Measurements from ENCODE around the gene GBX2. TPM values are rescaled to one million over a fixed set of nuclear protein-coding genes. Genes with fewer than 3 reads are reported as not detected.

The GBX2 gene
- total and polyA plus RNA-seq, 5 donors from 2014 or later = not detected

DNA sequence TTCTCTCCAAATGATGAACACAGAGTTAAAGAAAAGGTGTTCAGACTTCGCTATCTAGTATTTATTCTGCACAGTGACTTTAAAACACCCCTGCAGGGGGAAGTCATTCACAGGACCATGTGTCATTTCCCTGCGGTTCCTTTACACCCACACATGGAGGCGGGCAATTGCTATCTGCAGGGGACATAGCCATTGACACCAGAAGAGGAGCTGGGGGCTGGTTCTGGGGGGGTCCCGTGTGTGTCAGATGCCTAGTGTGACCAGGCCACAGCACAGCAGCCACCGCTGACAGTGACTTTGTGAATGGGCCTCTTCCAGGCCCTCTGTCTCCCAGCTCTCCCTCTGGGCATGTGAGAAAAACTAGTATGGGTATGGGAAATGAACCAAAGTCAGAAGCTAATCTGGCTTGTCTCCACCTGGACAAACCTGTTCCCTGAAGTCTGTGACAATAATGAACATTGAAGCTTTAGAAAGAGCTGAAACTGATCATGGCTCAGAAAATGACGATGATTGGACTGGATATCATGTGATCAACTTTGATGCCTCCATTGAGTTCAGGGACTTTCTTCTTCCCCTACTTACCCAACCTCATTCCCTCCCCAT is 7.5 kb upstream of the GBX2 start:
- H3K9me3 Mint-ChIP-seq = peaks cover 0 to 5% (median 0%) of the 10 kb centered on the region in 7 donors
- no peak overlapping the region for H3K27ac Mint-ChIP-seq
- no peak overlapping the region for H3K4me3 Mint-ChIP-seq
- H3K4me1 ChIP-seq (ENCODE audit: control insufficient read depth, insufficient read depth, low read length, poor library complexity, severe bottlenecking) = peaks cover 5% of the 10 kb centered on the region
- H3K4me3 ChIP-seq (ENCODE audit: low read depth, low read length) = no peak overlapping the region
- H3K27me3 Mint-ChIP-seq = peaks cover 77% of the 10 kb centered on the region
- no peaks in the 10 kb centered on the region for H3K36me3 ChIP-seq (ENCODE audit: control insufficient read depth, insufficient read depth, low read length)
- DNase-seq (no peak), ATAC-seq (ENCODE audit: low read depth in 2 of 2) (no peak)
- peaks cover 21% of the 10 kb centered on the region for H3K27me3 ChIP-seq (ENCODE audit: control insufficient read depth, insufficient read depth, low read length)
- H3K9me3 ChIP-seq (ENCODE audit: control insufficient read depth in 2 of 2, low read length in 2 of 2) = no peaks in the 10 kb centered on the region
- H3K4me1 Mint-ChIP-seq = peaks cover 0 to 11% (median 1%) of the 10 kb centered on the region in 4 donors
- H3K36me3 Mint-ChIP-seq = no peaks in the 10 kb centered on the region
- no peak overlapping the region for H3K27ac ChIP-seq (ENCODE audit: insufficient read depth, low read length, poor library complexity, severe bottlenecking)

DNA sequence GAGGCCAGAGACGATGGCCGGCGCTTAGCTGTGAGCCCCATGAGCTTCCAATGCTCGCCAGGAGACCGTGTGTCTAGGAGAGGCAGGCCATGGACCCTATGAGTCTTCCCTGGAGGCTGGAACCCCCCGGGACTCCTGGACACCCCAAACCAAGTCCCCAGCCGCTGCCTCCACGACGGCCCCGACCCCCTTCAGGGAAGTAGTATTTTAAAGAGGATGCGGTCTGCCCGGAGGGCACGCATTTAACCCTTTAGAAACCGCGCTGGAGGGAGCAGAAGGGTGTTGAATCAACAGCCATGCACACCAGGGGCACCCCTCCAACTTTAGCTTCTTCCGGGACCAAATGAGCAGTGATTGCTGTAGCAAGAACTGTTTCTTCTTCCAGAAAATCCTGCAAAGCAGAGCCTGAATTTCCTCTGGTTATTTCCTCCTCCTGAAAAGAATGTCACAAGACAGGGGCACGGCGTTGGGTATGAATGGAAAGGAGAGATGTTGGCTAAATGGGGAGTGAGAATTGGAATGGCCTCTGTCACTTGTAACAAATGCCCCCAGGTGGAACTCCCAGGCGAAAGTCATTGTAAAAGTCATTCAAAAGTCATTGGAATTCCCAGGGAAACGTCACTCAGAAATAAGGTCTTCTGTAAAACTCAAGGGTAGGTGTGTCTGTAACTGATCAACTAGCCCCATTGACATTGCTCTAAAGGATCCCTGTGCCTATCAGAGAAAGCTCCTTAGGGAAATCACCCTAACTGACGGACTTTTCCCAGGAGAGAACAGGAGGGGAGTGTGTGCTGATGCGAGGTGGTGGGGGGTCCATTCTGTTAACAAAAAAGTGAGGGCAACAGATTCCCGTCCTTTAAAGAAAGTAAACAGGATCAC is 5.8 kb upstream of the GBX2 start:
- Mint-ChIP-seq H3K4me3 (no peak overlapping the region), H3K9me3 (peaks cover 0 to 8% (median 0%) of the 10 kb centered on the region in 7 donors), H3K36me3 (no peaks in the 10 kb centered on the region), H3K4me1 (peaks cover 0 to 9% (median 0%) of the 10 kb centered on the region in 4 donors), H3K27me3 (peaks cover 77% of the 10 kb centered on the region), H3K27ac (no peak overlapping the region)
- Histone ChIP-seq H3K4me3 (ENCODE audit: low read depth, low read length) (no peak overlapping the region), H3K4me1 (ENCODE audit: control insufficient read depth, insufficient read depth, low read length, poor library complexity, severe bottlenecking) (peaks cover 5% of the 10 kb centered on the region), H3K27ac (ENCODE audit: insufficient read depth, low read length, poor library complexity, severe bottlenecking) (no peak overlapping the region), H3K36me3 (ENCODE audit: control insufficient read depth, insufficient read depth, low read length) (no peaks in the 10 kb centered on the region), H3K9me3 (ENCODE audit: control insufficient read depth in 2 of 2, low read length in 2 of 2) (no peaks in the 10 kb centered on the region), H3K27me3 (ENCODE audit: control insufficient read depth, insufficient read depth, low read length) (peaks cover 20% of the 10 kb centered on the region)
- DNase-seq = no peak
- ATAC-seq (ENCODE audit: low read depth in 2 of 2) = no peak

DNA sequence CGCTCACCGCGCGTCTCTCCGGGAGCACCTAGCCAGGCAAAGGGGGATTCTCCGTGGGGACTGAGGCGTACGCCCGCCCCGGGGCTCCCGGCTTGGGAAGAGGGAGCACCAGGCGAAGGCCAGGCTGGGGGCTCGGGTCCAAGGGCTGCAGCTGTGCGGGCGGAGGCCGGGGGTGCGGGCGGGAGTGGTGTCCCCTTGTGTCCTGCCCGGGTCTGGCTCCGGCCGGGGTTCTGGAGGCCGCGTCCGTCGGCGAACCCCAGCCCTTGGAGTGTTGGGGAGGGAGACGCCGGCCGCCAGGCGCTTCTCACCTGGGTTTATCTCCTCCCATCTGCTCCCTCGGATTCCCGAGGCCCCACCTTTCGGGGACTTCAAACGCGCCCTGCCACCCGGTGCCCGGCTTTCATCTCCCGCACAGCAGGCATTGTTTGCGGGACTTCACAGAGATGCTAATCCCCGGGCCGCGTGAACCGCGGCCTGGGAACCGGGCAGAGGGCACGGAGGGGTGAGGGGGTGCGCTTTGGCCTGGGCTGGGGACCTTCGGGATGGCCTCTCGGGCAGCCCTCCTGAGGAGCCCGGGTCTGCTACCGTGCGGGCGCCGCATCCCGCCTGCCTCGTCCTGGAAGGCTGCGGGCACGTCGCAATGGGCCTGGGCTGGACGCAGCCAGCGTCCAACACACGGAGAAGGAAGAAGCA is 5.0 kb upstream of the GBX2 start:
- no peak for ATAC-seq (ENCODE audit: low read depth in 2 of 2)
- H3K27ac ChIP-seq (ENCODE audit: insufficient read depth, low read length, poor library complexity, severe bottlenecking) = no peak overlapping the region
- no peak overlapping the region for H3K4me3 ChIP-seq (ENCODE audit: low read depth, low read length)
- H3K9me3 ChIP-seq (ENCODE audit: control insufficient read depth in 2 of 2, low read length in 2 of 2) = no peaks in the 10 kb centered on the region
- peaks cover 3% of the 10 kb centered on the region for H3K4me1 ChIP-seq (ENCODE audit: control insufficient read depth, insufficient read depth, low read length, poor library complexity, severe bottlenecking)
- no peaks in the 10 kb centered on the region for H3K36me3 ChIP-seq (ENCODE audit: control insufficient read depth, insufficient read depth, low read length)
- Mint-ChIP-seq H3K27ac (no peak overlapping the region), H3K4me3 (no peak overlapping the region), H3K27me3 (peaks cover 75% of the 10 kb centered on the region), H3K4me1 (peaks cover 0 to 6% (median 0%) of the 10 kb centered on the region in 4 donors), H3K9me3 (peaks cover 0 to 8% (median 0%) of the 10 kb centered on the region in 7 donors), H3K36me3 (no peaks in the 10 kb centered on the region)
- peaks cover 18% of the 10 kb centered on the region for H3K27me3 ChIP-seq (ENCODE audit: control insufficient read depth, insufficient read depth, low read length)
- DNase-seq = no peak

DNA sequence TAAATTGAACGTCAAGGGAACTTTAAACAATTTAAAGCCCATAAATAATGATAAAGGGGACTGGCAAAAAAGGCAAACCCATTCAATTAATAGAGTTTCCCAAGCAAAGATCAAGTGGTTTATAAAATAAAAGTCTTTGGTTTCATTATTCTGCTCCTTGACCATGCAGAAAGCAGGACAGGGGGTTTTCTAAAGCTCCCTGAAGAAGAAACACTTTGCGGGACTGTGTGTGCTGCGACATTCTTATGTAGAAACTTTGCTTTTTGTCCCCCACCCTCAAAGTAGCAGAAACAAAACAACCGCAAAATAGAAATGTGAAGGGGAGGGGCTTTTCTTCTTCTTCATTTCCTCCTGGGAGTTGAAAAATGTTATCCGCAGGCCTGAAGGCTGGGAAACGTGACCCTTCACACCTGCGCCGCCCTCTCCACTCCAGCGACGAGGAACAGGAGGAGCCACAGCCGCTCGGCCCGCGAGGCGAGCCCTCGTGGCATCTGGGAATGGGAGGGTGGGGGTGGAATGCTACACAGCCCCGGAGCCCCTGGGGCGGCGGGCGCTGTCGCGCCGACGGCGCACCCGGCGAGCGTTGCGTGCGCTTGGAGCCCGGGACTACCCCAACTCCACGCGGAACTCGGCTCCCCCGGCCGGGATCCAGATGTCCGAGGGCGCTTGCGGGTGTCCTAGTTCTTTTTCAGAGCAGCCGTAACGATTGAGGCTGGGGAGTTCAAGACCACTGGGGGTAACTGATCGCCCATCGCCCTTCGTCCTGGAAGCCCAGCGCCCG is 4.3 kb upstream of the GBX2 start:
- peaks cover 0 to 6% (median 0%) of the 10 kb centered on the region in 4 donors for H3K4me1 Mint-ChIP-seq
- H3K27me3 Mint-ChIP-seq = peaks cover 73% of the 10 kb centered on the region
- no peak overlapping the region for H3K4me3 ChIP-seq (ENCODE audit: low read depth, low read length)
- no peaks in the 10 kb centered on the region for H3K9me3 ChIP-seq (ENCODE audit: control insufficient read depth in 2 of 2, low read length in 2 of 2)
- no peaks in the 10 kb centered on the region for H3K36me3 Mint-ChIP-seq
- H3K4me1 ChIP-seq (ENCODE audit: control insufficient read depth, insufficient read depth, low read length, poor library complexity, severe bottlenecking) = no peaks in the 10 kb centered on the region
- H3K36me3 ChIP-seq (ENCODE audit: control insufficient read depth, insufficient read depth, low read length) = no peaks in the 10 kb centered on the region
- ATAC-seq (ENCODE audit: low read depth in 2 of 2) (no peak), DNase-seq (no peak)
- peaks cover 0 to 8% (median 0%) of the 10 kb centered on the region in 7 donors for H3K9me3 Mint-ChIP-seq
- H3K27me3 ChIP-seq (ENCODE audit: control insufficient read depth, insufficient read depth, low read length) = peaks cover 18% of the 10 kb centered on the region
- H3K27ac ChIP-seq (ENCODE audit: insufficient read depth, low read length, poor library complexity, severe bottlenecking) = no peak overlapping the region
- H3K27ac Mint-ChIP-seq = no peak overlapping the region
- no peak overlapping the region for H3K4me3 Mint-ChIP-seq

DNA sequence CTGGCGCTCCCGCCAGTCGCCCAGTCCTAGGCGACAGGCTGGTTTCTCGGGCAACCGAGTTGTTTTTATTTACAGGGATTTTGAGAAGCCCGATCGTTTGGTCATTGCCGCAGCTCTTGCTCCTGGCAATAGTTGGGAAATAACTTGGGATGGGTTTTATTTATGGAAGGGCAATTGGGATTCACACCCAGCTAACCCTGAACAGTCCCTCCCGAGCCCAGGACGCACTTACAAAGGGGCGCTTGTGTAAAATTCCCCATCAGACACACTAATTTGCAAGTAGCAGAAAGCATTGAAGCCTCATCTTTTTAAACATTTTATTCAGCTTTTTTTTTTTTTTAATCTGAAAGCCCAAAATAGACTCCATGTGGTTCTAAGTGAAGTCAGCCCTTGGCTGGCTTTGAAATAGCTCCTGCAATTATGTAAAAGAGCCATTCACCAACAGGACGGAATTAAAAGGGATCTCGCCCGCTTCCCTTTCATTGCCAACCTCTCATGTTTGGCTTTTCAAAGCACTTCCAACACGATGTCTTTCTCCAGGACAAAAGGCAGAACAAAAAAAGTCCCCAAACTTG is 3.6 kb upstream of the GBX2 start:
- DNase-seq = no peak
- H3K36me3 ChIP-seq (ENCODE audit: control insufficient read depth, insufficient read depth, low read length) = no peaks in the 10 kb centered on the region
- Mint-ChIP-seq H3K9me3 (peaks cover 0 to 8% (median 0%) of the 10 kb centered on the region in 7 donors), H3K4me3 (no peak overlapping the region), H3K4me1 (peaks cover 0 to 7% (median 0%) of the 10 kb centered on the region in 4 donors), H3K36me3 (no peaks in the 10 kb centered on the region), H3K27ac (no peak overlapping the region), H3K27me3 (peaks cover 70% of the 10 kb centered on the region)
- H3K27ac ChIP-seq (ENCODE audit: insufficient read depth, low read length, poor library complexity, severe bottlenecking) = no peak overlapping the region
- H3K4me1 ChIP-seq (ENCODE audit: control insufficient read depth, insufficient read depth, low read length, poor library complexity, severe bottlenecking) = no peaks in the 10 kb centered on the region
- no peak overlapping the region for H3K4me3 ChIP-seq (ENCODE audit: low read depth, low read length)
- H3K9me3 ChIP-seq (ENCODE audit: control insufficient read depth in 2 of 2, low read length in 2 of 2) = no peaks in the 10 kb centered on the region
- H3K27me3 ChIP-seq (ENCODE audit: control insufficient read depth, insufficient read depth, low read length) = peaks cover 18% of the 10 kb centered on the region
- no peak for ATAC-seq (ENCODE audit: low read depth in 2 of 2)

DNA sequence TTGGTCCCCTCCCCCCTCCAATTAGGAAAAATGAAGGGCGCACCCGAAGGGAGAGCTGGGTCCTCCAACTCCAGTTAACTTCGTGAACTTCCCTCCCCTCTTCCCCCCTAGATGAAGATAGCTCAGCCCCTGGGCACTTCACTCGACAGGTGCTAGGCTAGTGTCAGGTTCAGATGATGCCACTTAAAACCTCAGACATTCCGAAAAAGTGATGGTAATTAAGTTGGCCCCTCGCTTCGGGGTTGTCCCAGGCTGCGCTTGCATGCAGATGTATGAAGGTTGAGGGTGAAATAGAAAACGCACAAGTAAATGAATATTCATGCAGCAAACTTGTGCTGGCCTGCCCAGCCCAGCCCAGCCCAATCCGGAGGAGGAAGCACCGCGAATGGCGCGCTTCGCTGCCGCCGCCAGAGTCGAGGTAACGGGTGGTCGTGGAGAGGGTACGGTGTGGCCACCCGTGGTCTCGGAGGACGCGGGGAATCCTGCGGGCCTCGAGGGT is 3.0 kb upstream of the GBX2 start:
- H3K4me3 Mint-ChIP-seq = no peak overlapping the region
- ATAC-seq (ENCODE audit: low read depth in 2 of 2) (no peak), DNase-seq (no peak)
- peaks cover 0 to 13% (median 0%) of the 10 kb centered on the region in 4 donors for H3K4me1 Mint-ChIP-seq
- no peaks in the 10 kb centered on the region for H3K9me3 ChIP-seq (ENCODE audit: control insufficient read depth in 2 of 2, low read length in 2 of 2)
- H3K27me3 Mint-ChIP-seq = peaks cover 70% of the 10 kb centered on the region
- H3K27ac Mint-ChIP-seq = no peak overlapping the region
- no peaks in the 10 kb centered on the region for H3K36me3 ChIP-seq (ENCODE audit: control insufficient read depth, insufficient read depth, low read length)
- peaks cover 18% of the 10 kb centered on the region for H3K27me3 ChIP-seq (ENCODE audit: control insufficient read depth, insufficient read depth, low read length)
- H3K4me1 ChIP-seq (ENCODE audit: control insufficient read depth, insufficient read depth, low read length, poor library complexity, severe bottlenecking) = no peaks in the 10 kb centered on the region
- no peaks in the 10 kb centered on the region for H3K36me3 Mint-ChIP-seq
- H3K27ac ChIP-seq (ENCODE audit: insufficient read depth, low read length, poor library complexity, severe bottlenecking) = no peak overlapping the region
- peaks cover 0 to 8% (median 0%) of the 10 kb centered on the region in 7 donors for H3K9me3 Mint-ChIP-seq
- no peak overlapping the region for H3K4me3 ChIP-seq (ENCODE audit: low read depth, low read length)
